Activated T-cell treated with anti-CD3 and anti-CD28 coated beads for 24 hours (primary cell): ENCODE measurements around the gene TRIM44.
"Not testable (repeated sequence)": the region's sequence is repeated elsewhere in the genome, so short reads cannot be mapped to it uniquely, and the experiment has no call there.

Experiments used
- DNase-seq: peaks from one replicate; pipeline ENCODE4 v3.0.0-alpha.2; 2020; ENCODE audit warnings: low read depth

The TRIM44 gene

GRCh38 chr11:35815556-35816315 lies 153.2 kb downstream of the TRIM44 start:
- no peak for DNase-seq

GRCh38 chr11:35820614-35821013 lies 158.0 kb downstream of the TRIM44 start:
- DNase-seq: no peak

- DNase-seq: no peak
Observed at GRCh38 chr11:35822815-35823495, 160.4 kb downstream of the TRIM44 start.

GRCh38 chr11:35823742-35824298 lies 161.2 kb downstream of the TRIM44 start:
- DNase-seq: no peak

GRCh38 chr11:35825386-35825785 lies 162.8 kb downstream of the TRIM44 start:
- no peak for DNase-seq

- DNase-seq: no peak
Observed at GRCh38 chr11:35826006-35826405, 163.4 kb downstream of the TRIM44 start.

GRCh38 chr11:35826949-35827348 lies 164.4 kb downstream of the TRIM44 start:
- DNase-seq: no peak

- DNase-seq: no peak
Observed at GRCh38 chr11:35836205-35836604, 173.6 kb downstream of the TRIM44 start.

GRCh38 chr11:35838071-35838470 lies 175.5 kb downstream of the TRIM44 start:
- no peak for DNase-seq

- DNase-seq: not testable (repeated sequence)
Observed at GRCh38 chr11:35838697-35839367, 176.3 kb downstream of the TRIM44 start.

GRCh38 chr11:35839368-35840161 lies 177.0 kb downstream of the TRIM44 start:
- DNase-seq: no peak

GRCh38 chr11:35841733-35842132 lies 179.2 kb downstream of the TRIM44 start:
- no peak for DNase-seq

- DNase-seq: no peak
Observed at GRCh38 chr11:35842958-35843357, 180.4 kb downstream of the TRIM44 start.

- DNase-seq: no peak
Observed at GRCh38 chr11:35844579-35844978, 182.0 kb downstream of the TRIM44 start.

GRCh38 chr11:35845860-35846259 lies 183.3 kb downstream of the TRIM44 start:
- DNase-seq: no peak

- no peak for DNase-seq
Observed at GRCh38 chr11:35846874-35847273, 184.3 kb downstream of the TRIM44 start.

- DNase-seq: no peak
Observed at GRCh38 chr11:35847473-35847872, 184.9 kb downstream of the TRIM44 start.

GRCh38 chr11:35848616-35849015 lies 186.0 kb downstream of the TRIM44 start:
- no peak for DNase-seq

- no peak for DNase-seq
Observed at GRCh38 chr11:35850191-35850590, 187.6 kb downstream of the TRIM44 start.

GRCh38 chr11:35851342-35851741 lies 188.8 kb downstream of the TRIM44 start:
- no peak for DNase-seq

- no peak for DNase-seq
Observed at GRCh38 chr11:35852056-35852455, 189.5 kb downstream of the TRIM44 start.

GRCh38 chr11:35853971-35854370 lies 191.4 kb downstream of the TRIM44 start:
- no peak for DNase-seq
